ENCODE data around the gene C1QB.

GRCh38 chr1:22636353-22636752 is 16.7 kb upstream of the C1QB start, which contains the start of gene C1QA:
- no peak for TF ChIP-seq CTCF (conservative IDR thresholded peaks at IDR 0.05; ENCODE audit: low read length)
- no peak for TF ChIP-seq EZH2phosphoT487 (IDR thresholded peaks at IDR 0.05; ENCODE audit: borderline replicate concordance)
